Superior temporal gyrus (tissue), 1 donor: ENCODE measurements around the gene ENOPH1.
"Not testable (repeated sequence)": the region's sequence is repeated elsewhere in the genome, so short reads cannot be mapped to it uniquely, and the experiment has no call there.

Experiments
- DNase-seq: peaks from one replicate; pipeline ENCODE4 v3.0.0-alpha.2; 2016; ENCODE audit errors: extremely low spot score

Gene ENOPH1

GRCh38 chr4:82469791-82470345 is 39.5 kb downstream of the ENOPH1 start:
- peak; percentile 75 for DNase-seq

DNA sequence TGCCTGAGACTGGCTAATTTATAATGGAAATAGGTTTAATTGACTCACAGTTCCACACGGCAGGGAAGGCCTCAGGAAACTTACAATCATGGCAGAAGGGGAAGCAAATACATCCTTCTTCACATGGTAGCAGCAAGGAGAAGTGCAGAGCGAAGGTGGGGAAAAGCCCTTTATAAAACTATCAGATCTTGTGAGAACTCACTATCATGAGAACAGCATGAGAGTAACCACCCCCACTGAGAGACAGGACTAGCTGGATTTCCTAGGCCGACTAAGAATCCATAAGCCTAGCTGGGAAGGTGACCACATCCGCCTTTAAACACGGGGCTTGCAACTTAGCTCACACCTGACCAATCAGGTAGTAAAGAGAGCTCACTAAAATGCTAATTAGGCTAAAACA is 42.7 kb downstream of the ENOPH1 start:
- not testable (repeated sequence) for DNase-seq

DNA sequence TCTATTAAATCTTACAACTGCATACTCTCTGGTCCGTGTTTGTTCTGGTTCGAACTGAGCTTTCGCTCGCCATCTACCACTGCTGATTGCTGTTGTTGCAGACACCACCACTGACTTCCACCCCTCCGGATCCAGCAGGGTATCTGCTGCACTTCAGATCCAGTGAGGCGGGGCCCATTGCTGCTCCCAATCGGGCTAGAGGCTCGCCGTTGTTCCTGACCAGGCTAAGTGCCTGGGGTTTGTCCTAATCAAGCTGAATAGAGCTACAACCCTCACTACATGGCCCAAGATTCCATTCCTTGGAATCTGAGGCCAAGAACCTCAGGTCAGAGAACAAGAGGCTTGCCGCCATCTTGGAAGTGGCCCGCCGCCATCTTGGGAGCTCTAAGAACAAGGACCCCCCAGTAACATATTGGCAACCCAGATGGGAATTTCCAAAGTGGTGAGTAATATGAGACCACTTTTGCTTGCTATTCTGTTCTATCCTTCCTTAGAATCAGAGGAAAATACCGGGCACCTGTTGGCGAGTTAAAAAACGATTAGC is 43.3 kb downstream of the ENOPH1 start:
- DNase-seq: no peak

DNA sequence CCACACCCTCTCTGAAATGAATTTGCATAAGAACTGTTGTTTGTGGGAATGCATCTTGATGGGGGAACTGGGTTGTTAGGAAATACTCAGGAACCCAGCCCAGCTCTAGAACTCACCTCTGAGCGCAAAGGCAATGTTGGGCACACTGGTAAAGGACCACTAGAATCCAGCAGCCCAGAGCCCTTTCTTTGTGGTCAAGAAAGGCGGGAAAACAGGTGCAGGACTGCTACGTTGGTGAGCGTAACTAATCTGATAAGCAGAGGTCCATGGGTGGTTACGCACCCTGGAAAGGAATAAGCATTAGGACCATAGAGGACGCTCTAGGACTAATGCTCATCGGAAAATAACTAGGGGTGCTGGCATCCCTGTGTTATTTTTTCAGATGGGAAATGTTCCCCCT is 45.5 kb downstream of the ENOPH1 start:
- DNase-seq: not testable (repeated sequence)

DNA sequence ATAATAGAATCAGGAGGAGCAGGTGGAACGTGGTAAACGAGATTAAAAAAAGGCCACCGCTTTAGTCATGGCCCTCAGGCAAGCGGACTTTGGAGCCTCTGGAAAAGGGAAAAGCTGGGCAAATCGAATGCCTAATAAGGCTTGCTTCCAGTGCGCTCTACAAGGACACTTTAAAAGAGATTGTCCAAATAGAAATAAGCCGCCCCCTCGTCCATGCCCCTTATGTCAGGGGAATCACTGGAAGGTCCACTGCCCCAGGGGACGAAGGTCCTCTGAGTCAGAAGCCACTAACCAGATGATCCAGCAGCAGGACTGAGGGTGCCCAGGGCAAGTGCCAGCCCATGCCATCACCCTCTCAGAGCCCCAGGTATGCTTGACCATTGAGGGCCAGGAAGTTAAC is 47.1 kb downstream of the ENOPH1 start:
- not testable (repeated sequence) for DNase-seq

DNA sequence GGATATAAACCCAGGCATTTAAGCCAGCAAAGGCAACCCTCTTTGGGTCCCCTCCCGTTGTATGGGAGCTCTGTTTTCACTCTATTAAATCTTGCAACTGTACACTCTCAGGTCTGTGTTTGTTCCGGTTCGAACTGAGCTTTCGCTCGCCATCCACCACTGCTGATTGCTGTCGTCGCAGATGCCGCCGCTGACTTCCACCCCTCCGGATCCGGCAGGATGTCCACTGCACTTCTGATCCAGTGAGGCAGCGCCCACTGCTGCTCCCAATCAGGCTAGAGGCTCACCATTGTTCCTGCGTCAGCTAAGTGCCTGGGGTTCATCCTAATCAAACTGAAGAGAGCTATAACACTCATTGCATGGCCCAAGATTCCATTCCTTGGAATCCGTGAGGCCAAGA is 49.2 kb downstream of the ENOPH1 start:
- no peak for DNase-seq

GRCh38 chr4:82480771-82481505 is 50.5 kb downstream of the ENOPH1 start:
- no peak for DNase-seq

DNA sequence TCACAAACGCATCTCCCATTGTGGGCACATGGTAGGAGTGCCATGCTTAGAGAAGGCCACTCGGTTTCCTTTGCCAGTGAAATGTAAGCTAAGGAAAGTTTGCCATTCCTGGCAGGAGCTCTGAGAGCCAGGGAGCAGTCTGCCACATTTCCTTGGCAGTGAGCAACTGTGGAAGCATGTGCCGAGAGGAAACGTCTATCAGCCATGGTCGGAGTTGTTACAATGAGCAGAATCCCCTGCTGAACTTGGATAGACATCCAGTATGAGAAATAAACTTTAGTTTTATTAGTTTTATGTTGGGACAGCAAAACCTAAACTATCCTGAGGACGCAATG is 51.1 kb downstream of the ENOPH1 start:
- no peak for DNase-seq

GRCh38 chr4:82482387-82482786 is 52.0 kb downstream of the ENOPH1 start:
- DNase-seq: no peak

GRCh38 chr4:82484996-82485783 is 54.8 kb downstream of the ENOPH1 start:
- DNase-seq: no peak

DNA sequence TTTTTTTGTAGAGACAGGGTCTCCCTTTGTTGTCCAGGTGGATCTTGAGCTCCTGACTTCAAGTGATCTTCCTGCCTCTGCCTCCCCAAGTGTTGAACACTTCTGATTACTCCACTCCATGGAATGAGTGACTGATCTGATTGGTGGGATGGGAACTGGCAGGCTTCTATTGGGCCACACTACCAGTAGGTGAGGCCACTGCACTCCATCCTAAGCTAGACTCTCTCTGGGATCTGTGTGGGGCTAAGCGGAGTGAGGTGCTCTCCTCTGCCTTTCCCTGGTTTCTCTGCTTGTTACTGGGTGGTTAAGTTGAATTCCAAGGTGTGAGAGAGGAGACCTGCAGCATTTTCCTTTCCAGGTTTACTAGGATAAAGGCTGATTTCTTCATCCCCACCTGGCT is 58.7 kb downstream of the ENOPH1 start:
- DNase-seq: no peak

GRCh38 chr4:82489987-82490386 is 59.6 kb downstream of the ENOPH1 start:
- DNase-seq: no peak

DNA sequence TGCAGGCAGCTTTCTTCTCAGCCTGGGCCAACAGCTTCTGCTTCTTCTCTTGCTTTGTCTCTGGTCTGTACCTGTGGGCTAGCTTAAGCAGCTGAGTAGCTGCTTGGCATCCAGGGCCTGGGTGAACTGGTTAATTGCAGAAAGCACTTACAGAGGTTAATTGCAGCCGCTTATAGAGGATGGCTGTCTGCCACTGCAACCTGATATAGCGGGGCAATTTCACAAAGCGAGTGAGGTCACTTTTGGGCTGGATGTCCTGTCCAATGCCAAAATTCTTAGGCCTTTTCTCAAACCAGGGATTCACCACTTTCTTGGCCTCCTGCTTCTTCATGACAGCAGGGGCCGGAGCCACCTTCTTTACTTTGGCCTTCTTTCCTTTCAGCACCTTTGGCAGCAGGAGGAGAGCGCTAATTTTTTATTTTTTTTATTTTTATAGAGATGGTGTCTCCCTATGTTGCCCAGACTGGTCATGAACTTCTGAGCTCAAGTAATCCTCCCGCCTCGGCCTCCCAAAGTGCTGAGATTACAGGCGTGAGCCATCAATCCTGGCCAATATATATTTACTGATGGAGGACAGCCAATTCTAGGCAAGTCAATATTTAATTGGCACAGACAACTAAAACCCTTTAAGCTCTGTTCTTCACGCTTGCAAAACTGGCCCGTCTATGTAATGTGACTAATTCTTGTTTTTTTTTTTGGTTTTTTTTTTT is 61.0 kb downstream of the ENOPH1 start:
- DNase-seq: no peak

GRCh38 chr4:82493721-82494425 is 63.5 kb downstream of the ENOPH1 start:
- DNase-seq: no peak

DNA sequence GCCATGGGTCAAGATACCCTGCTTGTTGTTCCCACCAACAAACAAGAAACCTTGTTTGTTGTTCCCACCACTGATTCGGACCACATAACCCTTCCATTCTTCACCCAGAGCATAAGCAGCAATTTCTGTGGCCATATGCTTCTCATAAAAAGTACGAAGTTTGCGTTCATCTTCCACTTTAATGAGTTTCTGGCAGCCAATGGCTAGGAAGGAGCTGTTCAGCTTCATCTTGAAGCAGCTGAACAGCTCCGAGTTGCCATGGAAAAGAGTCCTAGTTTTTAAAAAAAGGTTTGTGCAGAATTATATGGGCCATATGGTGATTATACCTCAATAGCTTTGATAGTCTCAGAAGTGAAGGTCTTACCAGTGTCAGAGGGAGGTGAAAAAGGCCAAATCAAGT is 65.3 kb downstream of the ENOPH1 start:
- DNase-seq: no peak

DNA sequence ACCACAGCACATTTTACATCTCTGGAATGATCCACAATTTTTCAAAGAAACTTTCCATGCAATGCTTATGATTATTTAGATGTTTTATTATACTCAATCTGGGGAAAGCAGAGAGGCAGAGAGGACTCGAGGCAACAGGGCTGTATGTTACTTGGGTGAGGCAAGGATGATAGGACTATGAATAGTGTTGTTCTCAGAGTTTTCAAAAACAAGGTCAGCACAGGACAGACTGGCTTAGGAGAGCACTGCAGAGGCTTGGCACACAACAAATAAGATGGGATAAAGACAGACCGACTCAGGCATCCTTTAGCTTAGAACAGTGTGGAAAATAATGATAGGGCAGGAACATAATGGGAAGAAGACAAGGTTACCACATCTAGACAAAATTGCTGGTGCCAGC is 66.0 kb downstream of the ENOPH1 start:
- DNase-seq: no peak

GRCh38 chr4:82499738-82500434 is 69.5 kb downstream of the ENOPH1 start:
- DNase-seq: no peak

- DNase-seq: no peak
Measured at GRCh38 chr4:82500435-82501153, 70.2 kb downstream of the ENOPH1 start.

DNA sequence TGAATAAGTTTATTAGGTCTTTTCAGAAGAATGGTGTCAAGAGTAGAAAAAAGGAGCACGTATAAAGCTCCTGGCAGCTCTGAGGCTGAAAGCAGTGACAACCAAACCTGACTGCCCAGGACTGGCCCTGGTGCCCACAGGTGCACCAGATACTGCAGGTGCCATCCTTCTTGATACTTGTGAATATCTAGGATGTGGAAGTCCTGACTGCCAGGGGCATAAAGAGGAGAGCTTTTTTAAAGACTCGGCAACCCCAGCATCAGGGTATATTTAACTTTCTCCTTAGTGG is 70.7 kb downstream of the ENOPH1 start:
- no peak for DNase-seq

DNA sequence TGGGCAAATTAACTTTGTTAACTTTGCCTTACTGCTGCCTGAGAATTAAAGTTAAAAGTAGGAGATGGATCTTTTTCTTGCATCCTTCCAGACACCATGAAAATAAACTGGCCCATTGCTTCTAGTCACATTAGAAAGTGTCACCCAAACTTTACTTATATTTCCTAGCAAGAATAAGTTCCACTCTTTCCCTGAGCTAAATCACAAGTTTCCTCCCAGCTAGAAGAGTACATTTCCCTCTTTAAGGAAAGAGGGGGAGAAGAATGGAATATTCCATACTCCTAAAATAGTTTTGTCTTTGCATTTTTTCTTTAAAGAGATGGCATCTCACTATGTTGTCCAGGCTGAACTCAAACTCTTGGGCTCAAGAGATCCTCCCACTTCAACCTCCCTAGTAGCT is 77.6 kb downstream of the ENOPH1 start:
- no peak for DNase-seq
